Measurements from ENCODE around the gene CAPN7. TPM values are rescaled to one million over a fixed set of nuclear protein-coding genes. Genes with fewer than 3 reads are reported as not detected.

Gene CAPN7
- total RNA-seq, 1 experiment from 2014 or later: 27.7 TPM

GRCh38 chr3:15271785-15272381 is 65.8 kb downstream of the CAPN7 start:
- ATAC-seq: no peak
- no peaks in the 10 kb centered on the region for H3K9me3 ChIP-seq (ENCODE audit: control insufficient read depth in 1 of 2, insufficient read depth in 1 of 2, low read depth in 1 of 2, low read length in 2 of 2)
- intact Hi-C loops (cut with micrococcal nuclease): no loop called here
- no peak overlapping the region for H3K27ac ChIP-seq (ENCODE audit: low read depth, low read length)
- no peak overlapping the region for H3K4me2 ChIP-seq (ENCODE audit: low read length)
- no peak overlapping the region for H3K9ac ChIP-seq (ENCODE audit: low read length)
- TF ChIP-seq CTCF (IDR thresholded peaks at IDR 0.05 in 2 of 3, conservative IDR thresholded peaks at IDR 0.05 in 1 of 3; ENCODE audit: borderline replicate concordance in 1 of 3, insufficient read depth in 1 of 3, low read depth in 2 of 3, low read length in 2 of 3) (no peak), ELF1 (IDR thresholded peaks at IDR 0.05; ENCODE audit: borderline replicate concordance, low read depth) (no peak), EGR1 (IDR thresholded peaks at IDR 0.05; ENCODE audit: low read depth) (no peak), YY1 (IDR thresholded peaks at IDR 0.05; ENCODE audit: extremely low read depth, insufficient replicate concordance, low read depth, low read length) (no peak), POLR2A (IDR thresholded peaks at IDR 0.05; ENCODE audit: borderline replicate concordance, extremely low read depth, insufficient read depth, insufficient read length) (no peak), ZFX (IDR thresholded peaks at IDR 0.05) (no peak), SRF (IDR thresholded peaks at IDR 0.05; ENCODE audit: low read depth) (no peak), TCF7L2 (IDR thresholded peaks at IDR 0.05; ENCODE audit: borderline replicate concordance, extremely low read depth, insufficient read depth, insufficient read length) (no peak), CBX3 (IDR thresholded peaks at IDR 0.05; ENCODE audit: low read depth) (no peak), EZH2 (IDR thresholded peaks at IDR 0.05) (no peak), RAD21 (IDR thresholded peaks at IDR 0.05; ENCODE audit: low read depth) (no peak), REST (IDR thresholded peaks at IDR 0.05; ENCODE audit: low read depth) (no peak), MAX (IDR thresholded peaks at IDR 0.05) (no peak), POLR2AphosphoS5 (IDR thresholded peaks at IDR 0.05; ENCODE audit: low read depth, low read length) (no peak), CEBPB (IDR thresholded peaks at IDR 0.05; ENCODE audit: low read depth) (no peak), SIN3A (IDR thresholded peaks at IDR 0.05; ENCODE audit: low read depth) (no peak), JUND (IDR thresholded peaks at IDR 0.05) (no peak), ZBTB33 (IDR thresholded peaks at IDR 0.05; ENCODE audit: extremely low read depth, insufficient replicate concordance, low read length) (no peak), FOSL1 (IDR thresholded peaks at IDR 0.05; ENCODE audit: low read depth) (no peak)
- ChIA-PET POLR2A (no interaction called here), RAD21 (ENCODE audit: low non-redundant PET in 1 of 2, low total read pairs in 2 of 2, uncharacterized antibody in 2 of 2, unreplicated experiment in 2 of 2) (no interaction called here), CTCF (no interaction called here)
- BruUV-seq (replicated peaks): no TSS peak
- DNase-seq (ENCODE audit: low read depth, low spot score): no peak
- no peaks in the 10 kb centered on the region for H3K27me3 ChIP-seq (ENCODE audit: insufficient read depth, low read length)
- H3K9me2 ChIP-seq (ENCODE audit: insufficient read depth): no peaks in the 10 kb centered on the region
- H3K36me3 ChIP-seq (ENCODE audit: control insufficient read depth in 1 of 2, insufficient read depth in 2 of 2, low read length in 2 of 2): no peaks in the 10 kb centered on the region
- no peak overlapping the region for H2AFZ ChIP-seq (ENCODE audit: low read depth, low read length, poor library complexity, severe bottlenecking)
- H4K20me1 ChIP-seq (ENCODE audit: insufficient read depth): no peaks in the 10 kb centered on the region
- H3K4me1 ChIP-seq (ENCODE audit: control insufficient read depth in 1 of 2, insufficient read depth in 2 of 2, low read length in 2 of 2): peaks cover 13 to 29% of the 10 kb centered on the region in 2 experiments
- no peak overlapping the region for H3K4me3 ChIP-seq (replicated peaks in 1 of 2; ENCODE audit: low read depth in 1 of 2, low read length in 2 of 2)
- H3K79me2 ChIP-seq (ENCODE audit: insufficient read depth, low read length): peaks cover 5% of the 10 kb centered on the region; the same call in 1 of the 2 replicates
